KMS-11 (cell line): ENCODE measurements around the gene TGIF1.
A peak's percentile ranks its signal among the peaks of the same experiment; 100 is the strongest.

Experiments
- H2AFZ ChIP-seq: fragments of 200-600 bp; sonication (generic); 2 replicates; pipeline ENCODE4 v1.6.1; 2016; ENCODE audit warnings: antibody characterized with exemption, mixed run types, low read depth
- H3K27ac ChIP-seq: fragments of 200-600 bp; sonication (generic); 2 replicates; pipeline ENCODE4 v1.6.1; 2016; ENCODE audit warnings: mild to moderate bottlenecking, mixed run types
- H3K27me3 ChIP-seq: fragments of 200-600 bp; sonication (generic); 2 replicates; pipeline ENCODE4 v1.6.1; 2017; ENCODE audit warnings: mild to moderate bottlenecking, low read depth, mixed run types, moderate library complexity; ENCODE audit not compliant: insufficient read depth
- H3K36me3 ChIP-seq: fragments of 200-600 bp; sonication (generic); 2 replicates; pipeline ENCODE4 v1.6.1; 2017; ENCODE audit warnings: mild to moderate bottlenecking, mixed run types; ENCODE audit not compliant: insufficient read depth
- H3K4me1 ChIP-seq: fragments of 200-600 bp; sonication (generic); 2 replicates; pipeline ENCODE4 v1.6.1; 2016; ENCODE audit warnings: mild to moderate bottlenecking, low read depth, mixed run types; ENCODE audit not compliant: poor library complexity, severe bottlenecking
- H3K4me2 ChIP-seq: fragments of 200-600 bp; sonication (generic); 2 replicates; pipeline ENCODE4 v1.7.0; 2016; ENCODE audit warnings: mild to moderate bottlenecking, mixed run types
- H3K4me3 ChIP-seq: fragments of 200-600 bp; sonication (generic); IDR thresholded peaks from 2 replicates; pipeline ENCODE4 v1.6.1; 2017; ENCODE audit warnings: low read depth, low read length, mixed read lengths; ENCODE audit not compliant: insufficient read depth
- H3K79me2 ChIP-seq: fragments of 200-600 bp; sonication (generic); 2 replicates; pipeline ENCODE4 v1.6.1; 2016; ENCODE audit warnings: low read depth, mixed run types; ENCODE audit not compliant: insufficient read depth
- H3K9ac ChIP-seq: fragments of 200-600 bp; sonication (generic); 2 replicates; pipeline ENCODE4 v1.6.1; 2016; ENCODE audit warnings: mild to moderate bottlenecking, mixed run types
- H4K20me1 ChIP-seq: fragments of 200-600 bp; sonication (generic); 2 replicates; pipeline ENCODE4 v1.6.1; 2016; ENCODE audit warnings: mild to moderate bottlenecking, mixed run types; ENCODE audit not compliant: insufficient read depth
- TF ChIP-seq, protein P1 (sequence below): fragments of 200-600 bp; sonication (generic); conservative IDR thresholded peaks from 2 replicates; pipeline ENCODE4 v1.6.1; 2017; ENCODE audit warnings: low read depth, mild to moderate bottlenecking, antibody characterized with exemption, low read length, moderate library complexity, mixed read lengths

The TGIF1 gene

GRCh38 chr18:3481696-3482210 is 31.8 kb downstream of the TGIF1 start:
- Histone ChIP-seq H2AFZ (no peak overlapping the region), H3K27ac (no peak overlapping the region), H3K27me3 (no peaks in the 10 kb centered on the region), H3K4me2 (no peak overlapping the region), H3K9ac (no peak overlapping the region), H3K4me1 (no peaks in the 10 kb centered on the region), H4K20me1 (no peaks in the 10 kb centered on the region), H3K79me2 (no peaks in the 10 kb centered on the region), H3K4me3 (no peak overlapping the region), H3K36me3 (no peaks in the 10 kb centered on the region)
- TF ChIP-seq, protein P1, sequence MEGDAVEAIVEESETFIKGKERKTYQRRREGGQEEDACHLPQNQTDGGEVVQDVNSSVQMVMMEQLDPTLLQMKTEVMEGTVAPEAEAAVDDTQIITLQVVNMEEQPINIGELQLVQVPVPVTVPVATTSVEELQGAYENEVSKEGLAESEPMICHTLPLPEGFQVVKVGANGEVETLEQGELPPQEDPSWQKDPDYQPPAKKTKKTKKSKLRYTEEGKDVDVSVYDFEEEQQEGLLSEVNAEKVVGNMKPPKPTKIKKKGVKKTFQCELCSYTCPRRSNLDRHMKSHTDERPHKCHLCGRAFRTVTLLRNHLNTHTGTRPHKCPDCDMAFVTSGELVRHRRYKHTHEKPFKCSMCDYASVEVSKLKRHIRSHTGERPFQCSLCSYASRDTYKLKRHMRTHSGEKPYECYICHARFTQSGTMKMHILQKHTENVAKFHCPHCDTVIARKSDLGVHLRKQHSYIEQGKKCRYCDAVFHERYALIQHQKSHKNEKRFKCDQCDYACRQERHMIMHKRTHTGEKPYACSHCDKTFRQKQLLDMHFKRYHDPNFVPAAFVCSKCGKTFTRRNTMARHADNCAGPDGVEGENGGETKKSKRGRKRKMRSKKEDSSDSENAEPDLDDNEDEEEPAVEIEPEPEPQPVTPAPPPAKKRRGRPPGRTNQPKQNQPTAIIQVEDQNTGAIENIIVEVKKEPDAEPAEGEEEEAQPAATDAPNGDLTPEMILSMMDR, result 0 out of 2 replicates have a peak, but pooled peaks have one; percentile 24

- Histone ChIP-seq H3K27me3 (no peaks in the 10 kb centered on the region), H4K20me1 (no peaks in the 10 kb centered on the region), H3K4me1 (no peaks in the 10 kb centered on the region), H3K27ac (no peak overlapping the region), H3K4me3 (no peak overlapping the region), H3K36me3 (no peaks in the 10 kb centered on the region), H3K4me2 (no peak overlapping the region), H3K9ac (no peak overlapping the region), H2AFZ (no peak overlapping the region), H3K79me2 (no peaks in the 10 kb centered on the region)
- TF ChIP-seq, protein P1, result no peak
Measured at GRCh38 chr18:3482258-3482657, 32.3 kb downstream of the TGIF1 start.

- H3K9ac ChIP-seq, result no peak overlapping the region
- H3K4me2 ChIP-seq, result no peak overlapping the region
- no peaks in the 10 kb centered on the region for H3K36me3 ChIP-seq
Measured at GRCh38 chr18:3485153-3486149, 35.5 kb downstream of the TGIF1 start.

GRCh38 chr18:3486512-3486911 is 36.5 kb downstream of the TGIF1 start:
- Histone ChIP-seq H4K20me1 (no peaks in the 10 kb centered on the region), H3K4me1 (no peaks in the 10 kb centered on the region), H3K79me2 (no peaks in the 10 kb centered on the region), H3K4me2 (no peak overlapping the region), H3K27me3 (no peaks in the 10 kb centered on the region), H3K27ac (no peak overlapping the region), H3K36me3 (no peaks in the 10 kb centered on the region), H3K4me3 (no peak overlapping the region), H3K9ac (no peak overlapping the region), H2AFZ (no peak overlapping the region)
- TF ChIP-seq, protein P1, result no peak

More at GRCh38 chr18:3485153-3486149, 35.5 kb downstream of the TGIF1 start:
- Histone ChIP-seq H3K4me3 (no peak overlapping the region), H2AFZ (no peak overlapping the region), H3K27ac (no peak overlapping the region), H3K79me2 (no peaks in the 10 kb centered on the region), H4K20me1 (no peaks in the 10 kb centered on the region), H3K27me3 (no peaks in the 10 kb centered on the region), H3K4me1 (no peaks in the 10 kb centered on the region)
- TF ChIP-seq, protein P1, result no peak
